Anterior cingulate cortex (tissue), 58 donors: ENCODE data around the gene SNAI3.

Source experiments
- DNase-seq, 58 donors: peaks; one replicate each; lab custom pipeline; 2025; lab: John Stamatoyannopoulos, UW

Gene SNAI3

DNA sequence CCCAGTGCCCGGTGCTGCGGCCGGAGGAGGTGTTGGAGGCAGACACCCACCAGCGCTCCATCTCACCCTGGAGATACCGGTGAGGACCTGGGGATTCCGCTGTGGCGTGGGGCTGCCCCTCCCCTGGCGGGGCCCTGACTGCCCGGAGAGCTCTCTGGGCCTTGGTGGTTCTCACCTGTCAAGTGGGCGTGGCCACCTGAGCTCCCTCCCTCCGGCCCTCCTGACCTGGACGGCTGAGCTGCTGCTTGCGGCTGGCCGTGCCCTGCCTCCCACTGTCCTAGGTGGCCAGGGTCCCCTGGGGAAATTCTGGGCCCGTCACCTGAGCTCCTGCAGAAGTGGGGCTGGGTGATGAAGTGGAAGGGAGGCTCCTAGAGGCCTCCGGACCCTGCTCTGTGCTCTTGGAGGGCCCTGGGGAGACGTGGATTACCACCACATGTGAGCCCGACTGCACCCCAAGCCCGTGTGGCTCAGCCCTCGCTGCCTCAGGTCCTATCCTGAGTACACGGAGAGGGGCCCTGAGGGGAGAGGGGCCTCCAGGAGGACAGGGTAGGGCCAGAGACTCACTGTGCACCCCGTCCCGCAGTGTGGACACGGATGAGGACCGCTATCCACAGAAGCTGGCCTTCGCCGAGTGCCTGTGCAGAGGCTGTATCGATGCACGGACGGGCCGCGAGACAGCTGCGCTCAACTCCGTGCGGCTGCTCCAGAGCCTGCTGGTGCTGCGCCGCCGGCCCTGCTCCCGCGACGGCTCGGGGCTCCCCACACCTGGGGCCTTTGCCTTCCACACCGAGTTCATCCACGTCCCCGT is 46.9 kb downstream of the SNAI3 start:
- no peak for DNase-seq

DNA sequence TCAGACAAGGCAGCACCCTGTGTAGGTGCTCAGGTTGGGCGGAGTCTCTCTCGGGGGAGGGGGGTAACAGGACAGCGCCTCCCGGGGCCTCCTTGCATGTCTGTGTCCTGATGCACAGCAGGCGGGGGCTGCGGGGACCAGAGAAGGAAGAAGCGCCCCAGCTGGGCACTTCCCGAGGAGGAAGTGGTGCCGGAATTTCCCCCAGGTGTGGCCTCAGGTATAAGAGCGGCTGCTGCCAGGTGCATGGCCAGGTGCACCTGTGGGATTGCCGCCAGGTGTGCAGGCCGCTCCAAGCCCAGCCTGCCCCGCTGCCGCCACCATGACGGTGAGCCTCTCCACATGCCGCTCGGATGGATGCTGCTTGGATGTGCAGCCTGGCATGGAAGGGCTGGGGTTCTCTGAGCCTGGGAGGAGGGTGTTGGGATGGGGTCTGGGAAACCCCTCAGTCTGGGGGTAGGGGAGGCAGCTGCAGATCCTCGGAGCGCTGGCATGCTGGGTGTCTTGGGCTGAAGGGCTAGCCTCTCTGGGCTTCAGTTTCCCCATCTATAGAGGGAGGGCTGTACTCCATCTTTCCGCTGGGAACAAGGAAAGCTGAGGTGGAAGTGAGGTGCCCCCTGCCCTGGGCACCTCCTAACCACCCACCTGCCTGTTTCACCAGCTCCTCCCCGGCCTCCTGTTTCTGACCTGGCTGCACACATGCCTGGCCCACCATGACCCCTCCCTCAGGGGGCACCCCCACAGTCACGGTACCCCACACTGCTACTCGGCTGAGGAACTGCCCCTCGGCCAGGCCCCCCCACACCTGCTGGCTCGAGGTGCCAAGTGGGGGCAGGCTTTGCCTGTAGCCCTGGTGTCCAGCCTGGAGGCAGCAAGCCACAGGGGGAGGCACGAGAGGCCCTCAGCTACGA is 47.7 kb downstream of the SNAI3 start, which contains the start of gene IL17C:
TSS of gene IL17C (plus strand) at position 250 of the 908 bp plus-strand sequence. CDS start at position 320, 70 bp downstream.
- DNase-seq = no peak

DNA sequence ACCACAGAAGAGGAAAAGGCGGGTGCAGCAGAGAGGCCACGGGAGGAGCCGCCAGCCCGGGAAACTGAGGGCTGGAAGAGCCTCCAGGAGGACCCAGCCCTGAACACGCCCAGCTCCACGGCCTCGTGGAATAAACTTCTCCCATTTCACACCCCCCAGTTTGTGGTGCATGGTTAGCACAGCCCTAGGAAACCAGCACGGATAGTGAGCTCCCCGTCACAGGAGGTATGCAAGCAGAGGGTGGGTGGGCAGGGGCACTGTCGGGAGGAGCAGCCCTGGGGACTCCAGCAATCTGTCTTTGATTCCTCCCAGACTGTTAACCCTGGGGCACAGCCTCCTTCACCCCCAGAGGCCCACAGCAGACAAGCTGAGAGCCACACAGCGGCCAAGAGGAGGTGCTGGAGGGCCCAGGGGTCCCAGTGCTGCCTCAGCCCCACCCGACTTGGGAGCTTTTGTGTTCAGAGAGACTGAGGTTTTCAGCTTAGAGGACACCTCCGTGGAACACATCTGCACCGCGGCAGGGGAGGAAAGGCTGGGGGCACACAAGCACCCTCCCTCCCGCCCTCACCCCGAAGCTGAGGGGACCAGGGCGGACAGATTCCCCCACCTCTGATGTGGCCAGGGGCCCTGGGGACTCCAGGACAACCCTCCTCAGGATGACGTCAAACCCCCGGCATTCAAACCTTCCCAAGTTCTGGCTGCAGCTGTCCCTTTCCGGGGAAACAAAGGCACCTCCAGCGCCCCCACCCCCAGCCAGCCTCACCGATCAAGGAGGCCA is 49.6 kb downstream of the SNAI3 start:
- DNase-seq = no peak

DNA sequence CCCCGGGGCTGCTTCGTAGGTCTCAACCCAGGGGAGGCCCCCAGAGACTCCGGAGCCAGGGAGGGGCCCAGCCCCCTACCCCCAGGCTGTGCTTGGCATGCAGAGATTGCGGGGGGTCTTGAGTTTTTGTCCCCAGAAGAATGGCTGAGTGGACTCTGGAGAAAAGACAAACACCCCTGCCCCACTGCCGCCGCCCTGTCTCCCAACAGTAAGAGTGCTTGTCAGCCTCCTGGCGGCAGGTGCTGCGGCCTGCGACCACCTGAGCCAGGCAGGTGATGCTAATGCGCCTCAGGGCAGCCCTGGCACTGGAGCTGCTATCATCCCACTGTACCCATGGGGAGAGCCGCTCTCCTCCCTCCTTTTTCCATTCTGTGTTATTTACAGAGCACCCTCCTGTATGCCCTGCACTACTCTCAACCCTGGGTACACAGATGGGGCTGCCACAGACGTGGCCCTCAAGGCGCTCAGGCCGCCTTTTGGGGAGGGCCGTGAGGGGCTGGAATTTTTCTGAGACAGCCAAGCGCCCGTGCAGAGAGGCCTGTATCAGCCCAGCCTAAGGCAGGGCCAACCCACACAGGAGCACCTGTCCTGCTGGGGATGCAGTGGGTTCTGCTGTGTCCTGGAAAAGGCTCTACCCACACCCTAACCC is 50.5 kb downstream of the SNAI3 start:
- DNase-seq = no peak

DNA sequence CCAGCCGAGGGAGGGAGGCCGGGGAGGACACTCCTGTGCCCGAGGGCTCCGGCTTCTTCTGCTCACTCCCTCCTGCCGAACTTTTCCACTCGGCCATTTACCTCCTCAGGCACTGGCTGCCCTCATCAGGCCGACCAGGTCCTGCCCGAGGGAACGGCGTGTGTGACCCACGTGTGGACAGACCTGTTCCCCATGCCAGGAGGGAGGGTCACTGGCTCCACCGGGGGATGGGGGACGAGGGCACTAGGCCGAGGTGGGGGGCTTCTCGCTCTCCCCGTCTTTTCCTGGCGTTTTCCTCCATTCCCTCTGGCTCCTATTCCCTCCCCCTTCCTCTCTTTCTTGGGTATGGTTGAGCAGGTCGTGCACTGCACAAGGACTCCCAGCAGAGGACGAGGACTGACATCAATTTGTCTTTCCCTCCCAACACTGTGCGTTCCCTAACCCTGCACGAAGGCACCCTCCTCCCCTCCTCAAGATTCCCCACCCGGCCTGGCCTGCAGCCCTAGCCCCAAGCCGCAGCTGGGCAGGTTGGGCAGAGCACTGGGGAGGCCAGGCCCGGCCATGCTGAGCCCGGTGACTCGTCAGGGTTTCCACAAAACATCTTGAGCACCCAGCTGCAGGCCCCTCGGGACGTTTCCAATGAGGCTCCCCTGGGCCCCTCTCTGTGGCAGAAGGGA is 51.2 kb downstream of the SNAI3 start:
- no peak for DNase-seq

DNA sequence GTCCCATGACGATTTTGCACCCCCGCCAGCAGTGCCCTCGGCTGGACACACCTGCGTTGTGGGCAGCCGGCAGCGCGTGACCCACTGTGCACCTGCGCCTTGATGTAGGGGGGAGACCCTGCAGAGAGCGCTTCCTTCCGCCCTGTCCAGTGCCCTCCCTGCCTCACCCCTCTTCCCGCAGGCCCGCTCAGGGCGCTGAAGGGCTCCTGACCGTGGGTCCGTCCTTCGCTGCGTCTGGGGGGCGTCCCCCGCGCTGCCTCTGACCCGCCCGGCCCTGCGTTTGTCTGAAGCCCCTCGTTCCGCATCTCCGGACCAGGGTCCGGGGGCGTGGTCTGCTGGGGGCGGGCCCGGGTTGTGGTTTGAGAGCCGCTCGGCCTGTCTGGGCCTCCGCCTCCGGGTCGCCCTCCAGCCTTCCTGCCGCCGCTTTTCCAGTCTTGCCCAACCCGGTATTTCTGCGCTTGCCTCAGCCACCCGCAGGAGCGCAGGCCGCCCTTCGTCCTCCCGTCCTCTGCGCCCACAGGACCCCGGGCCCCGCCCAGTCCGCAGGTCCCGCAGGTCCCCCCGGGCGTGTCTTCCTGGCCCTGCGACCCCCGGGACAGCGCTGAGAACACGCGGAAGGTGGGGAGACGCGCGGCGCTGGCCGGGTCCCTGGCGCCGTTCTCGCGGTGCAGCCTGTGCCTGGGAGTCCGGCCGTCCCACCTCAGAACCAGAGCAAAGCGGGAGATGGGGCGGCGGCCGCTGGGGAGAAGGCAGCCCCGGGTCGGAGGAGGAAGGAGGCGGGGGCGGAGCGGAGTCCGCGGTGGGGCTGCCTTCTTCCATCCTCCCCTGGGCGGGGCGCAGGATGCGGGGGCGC is 51.9 kb downstream of the SNAI3 start:
- DNase-seq = no peak

DNA sequence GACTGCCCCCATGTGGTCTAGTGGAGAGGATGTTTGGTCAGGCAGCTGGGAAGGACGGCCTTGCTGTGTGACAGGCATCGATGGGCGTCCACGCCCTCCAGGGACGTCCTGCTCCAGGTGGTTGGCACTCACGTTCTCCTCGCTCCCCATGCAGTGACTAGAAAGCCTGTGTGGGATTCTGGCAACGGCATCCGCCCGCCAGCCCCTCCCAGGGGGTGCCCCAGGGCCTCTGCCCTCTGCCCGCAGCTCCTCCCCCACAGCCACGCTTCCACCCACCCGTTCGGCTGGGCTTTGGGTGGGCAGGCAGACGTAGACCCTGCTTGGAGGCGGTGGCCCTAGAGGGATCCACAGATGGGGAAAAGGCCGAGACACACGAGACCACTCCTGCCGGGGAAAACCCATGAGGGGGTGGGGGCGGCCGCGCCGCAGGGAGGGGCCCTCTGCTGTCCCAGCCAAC is 52.6 kb downstream of the SNAI3 start:
- DNase-seq = peak in 5 of 58 donors; percentile 2 to 19 (median 6)

DNA sequence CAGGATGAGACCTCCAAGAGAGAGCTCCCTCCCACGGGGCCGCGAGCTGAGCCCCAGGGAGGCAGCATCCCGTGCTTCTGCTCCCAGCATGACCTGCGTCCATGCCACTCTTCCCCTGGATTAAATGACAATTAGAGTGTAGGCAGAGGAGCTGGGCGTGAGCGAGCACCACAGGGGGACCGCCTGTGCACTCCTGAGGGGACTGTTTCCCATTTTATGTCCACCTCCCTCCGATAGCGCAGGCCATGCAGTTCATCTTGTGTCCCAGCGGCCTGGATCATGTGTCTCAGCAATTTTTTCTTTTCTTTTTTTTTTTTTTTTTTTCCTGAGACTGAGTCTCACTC is 53.7 kb downstream of the SNAI3 start:
- no peak for DNase-seq

DNA sequence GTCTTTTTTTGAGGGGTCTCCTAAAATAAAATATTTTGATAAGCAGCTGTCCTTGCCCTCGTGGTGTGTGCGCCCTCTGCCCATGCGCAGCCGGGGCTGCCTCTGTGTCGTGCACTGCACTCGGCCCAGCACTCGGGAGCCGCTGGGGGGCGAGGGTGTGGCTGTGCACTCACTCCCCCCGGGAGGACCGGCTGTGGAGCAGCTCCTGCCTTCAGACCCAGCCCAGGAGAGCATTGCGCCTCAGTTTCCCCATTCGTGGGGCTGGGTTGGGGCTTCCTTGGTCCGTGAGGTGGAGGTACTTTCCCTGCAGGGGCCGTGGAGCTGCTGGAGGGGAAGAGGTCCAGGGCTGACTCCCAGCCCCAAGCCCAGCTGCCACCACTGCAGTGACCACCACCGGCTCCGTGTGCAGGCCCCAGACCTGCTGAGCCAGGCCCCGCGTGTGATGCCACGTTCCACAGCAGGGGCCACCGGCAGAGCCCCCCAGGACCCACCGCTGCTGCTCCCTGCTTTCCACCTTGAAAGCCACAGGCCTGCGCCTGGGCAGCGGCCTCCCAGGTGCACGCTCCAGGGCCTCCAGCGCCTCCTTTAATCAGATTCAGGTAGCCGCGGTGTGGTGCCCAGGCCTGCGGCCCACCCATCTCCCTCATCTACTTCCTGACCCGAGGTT is 54.3 kb downstream of the SNAI3 start:
- DNase-seq = no peak

DNA sequence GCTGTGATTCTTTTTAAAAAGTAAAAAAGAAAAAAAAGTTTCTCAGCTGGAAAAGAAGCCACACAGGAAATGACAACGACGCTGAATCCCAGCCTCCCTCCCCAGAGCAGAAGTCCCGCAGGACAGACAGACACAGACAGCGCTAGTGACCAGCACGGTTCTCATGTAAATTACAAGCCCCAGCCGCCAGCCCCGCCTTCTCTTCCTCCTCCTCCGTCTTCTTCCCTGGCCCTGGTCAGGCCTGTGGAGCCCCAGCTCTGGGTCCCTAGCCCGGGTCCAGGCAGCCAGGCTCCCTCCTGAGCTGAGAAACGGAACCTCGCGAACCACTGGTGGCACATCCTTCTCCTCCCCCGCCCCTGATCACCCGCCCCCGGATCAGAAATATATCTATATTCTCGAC is 54.9 kb downstream of the SNAI3 start:
- DNase-seq = no peak

DNA sequence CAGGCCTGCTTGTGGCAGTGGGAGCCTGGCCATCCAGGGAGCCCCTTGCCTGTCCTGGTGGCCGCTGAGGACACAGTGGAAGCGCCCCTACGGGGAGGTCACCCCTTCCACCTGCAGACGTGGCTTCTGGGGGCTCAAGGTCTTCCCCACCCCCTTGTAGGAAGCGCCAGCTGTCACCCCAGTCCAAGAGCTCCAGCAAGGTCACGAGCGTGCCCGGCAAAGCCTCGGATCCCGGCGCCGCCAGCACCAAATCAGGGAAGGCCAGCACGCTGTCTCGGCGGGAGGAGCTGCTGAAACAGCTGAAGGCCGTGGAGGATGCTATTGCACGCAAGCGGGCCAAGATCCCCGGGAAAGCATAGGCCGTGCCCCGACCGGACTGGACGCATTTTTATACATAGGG is 55.4 kb downstream of the SNAI3 start:
- DNase-seq = no peak

DNA sequence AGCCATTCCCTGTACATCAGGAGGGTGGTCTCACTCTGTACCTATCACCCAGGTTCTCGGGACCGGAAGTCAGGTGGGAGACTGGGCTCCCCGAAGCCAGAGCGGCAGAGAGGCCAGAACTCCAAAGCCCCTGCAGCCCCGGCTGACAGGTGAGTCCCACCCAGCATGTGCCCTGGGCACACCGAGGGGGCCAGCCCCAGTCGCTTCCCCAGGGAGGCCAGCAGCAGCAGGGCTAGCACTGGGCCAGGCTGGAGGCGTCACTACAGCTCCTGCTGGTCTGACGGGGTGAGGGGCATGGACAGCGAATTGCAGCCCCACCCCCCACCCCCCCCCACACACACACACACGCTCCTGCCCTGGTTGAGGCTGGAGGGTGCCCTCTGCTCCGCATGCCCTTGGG is 55.9 kb downstream of the SNAI3 start:
- DNase-seq = no peak

DNA sequence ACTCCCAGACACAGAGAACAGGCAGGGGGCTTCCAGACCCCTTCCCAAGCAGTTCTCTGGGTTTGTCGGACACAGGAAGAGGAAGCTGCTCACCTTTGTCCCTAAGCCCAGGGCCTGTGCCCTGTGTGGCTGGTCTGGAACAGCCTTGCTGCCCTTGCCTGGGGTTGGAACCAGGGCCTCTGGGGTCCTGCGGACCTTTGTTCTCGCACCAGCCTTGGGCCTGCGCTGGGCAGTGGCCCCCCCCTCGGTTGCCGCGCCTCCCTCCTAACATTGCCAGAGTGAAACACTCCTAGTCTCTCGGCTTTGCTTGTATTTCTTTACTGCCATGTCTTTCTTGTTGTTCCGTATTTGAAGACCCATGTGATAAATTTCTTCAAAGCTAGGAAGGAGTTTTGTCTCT is 56.5 kb downstream of the SNAI3 start:
- DNase-seq = no peak

DNA sequence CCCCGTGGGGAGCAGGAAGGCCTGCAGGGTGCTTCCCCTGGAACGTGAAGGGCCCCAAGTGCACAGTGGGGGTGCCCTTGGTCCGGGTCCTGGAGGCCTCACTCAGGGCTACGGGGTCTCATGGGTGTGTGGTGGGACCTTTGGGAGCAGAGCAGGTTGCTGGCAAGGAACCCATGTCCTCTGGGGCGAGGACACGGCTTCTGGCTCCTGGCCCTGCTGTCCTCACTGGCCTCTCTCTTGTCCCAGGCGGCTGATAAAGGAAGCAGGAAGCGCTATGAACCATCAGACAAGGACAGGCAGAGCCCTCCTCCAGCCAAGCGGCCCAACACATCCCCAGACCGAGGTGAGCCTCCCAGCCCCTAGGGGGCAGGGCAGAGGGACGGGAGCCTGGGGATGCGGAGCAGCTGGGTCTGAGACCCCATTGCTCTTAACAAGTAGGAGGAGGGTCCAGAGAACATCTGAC is 57.8 kb downstream of the SNAI3 start:
- no peak for DNase-seq
